ENCODE measurements around the gene MARCHF10. TPM values are rescaled to one million over a fixed set of nuclear protein-coding genes. Genes with fewer than 3 reads are reported as not detected.

MARCHF10 gene
- total RNA-seq, 1 experiment from 2014 or later: not detected

GRCh38 chr17:62735044-62735651 is 73.0 kb downstream of the MARCHF10 start:
- Histone ChIP-seq H3K4me2 (ENCODE audit: low read depth, low read length, poor library complexity, severe bottlenecking) (no peak overlapping the region), H3K4me3 (ENCODE audit: low read length) (no peak overlapping the region)

DNA sequence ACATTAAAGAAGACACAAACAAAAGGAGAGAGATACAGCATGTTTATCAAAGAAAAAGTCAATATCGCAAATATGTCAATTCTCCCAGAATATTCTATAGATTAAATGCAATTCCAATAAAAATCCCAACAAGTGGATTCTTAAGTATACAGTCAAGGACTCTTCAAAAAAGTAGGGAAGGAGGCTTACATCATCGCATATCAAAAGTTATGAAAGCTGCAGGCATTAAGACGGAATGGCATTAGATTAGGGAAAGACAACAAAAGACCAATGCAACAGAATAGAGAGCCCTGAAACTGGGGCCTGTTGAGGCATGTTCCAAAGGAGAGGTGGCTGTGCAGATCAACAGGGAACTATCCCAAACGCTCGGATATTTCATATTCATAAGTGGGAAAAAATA is 76.0 kb downstream of the MARCHF10 start:
- Histone ChIP-seq H3K9ac (ENCODE audit: low read length) (no peak overlapping the region), H3K9me2 (replicated peaks; ENCODE audit: insufficient read depth, low read length) (no peaks in the 10 kb centered on the region), H4K20me1 (ENCODE audit: insufficient read depth, low read depth, low read length) (no peaks in the 10 kb centered on the region), H3K36me3 (ENCODE audit: insufficient read depth, low read length) (no peaks in the 10 kb centered on the region), H3K27ac (ENCODE audit: low read length) (no peak overlapping the region), H3K27me3 (ENCODE audit: low read length) (0 out of 2 replicates have a peak, but pooled peaks cover 5% of the 10 kb centered on the region), H3K79me2 (ENCODE audit: low read length) (no peaks in the 10 kb centered on the region), H3K9me3 (ENCODE audit: low read length) (no peaks in the 10 kb centered on the region), H2AFZ (ENCODE audit: low read length) (no peak overlapping the region), H3K4me1 (ENCODE audit: low read length) (no peaks in the 10 kb centered on the region), H3K4me3 (ENCODE audit: low read length) (no peak overlapping the region), H3K4me2 (ENCODE audit: low read depth, low read length, poor library complexity, severe bottlenecking) (no peak overlapping the region)
- no peak for DNase-seq

More at GRCh38 chr17:62735044-62735651, 73.0 kb downstream of the MARCHF10 start:
- Histone ChIP-seq H3K27me3 (ENCODE audit: low read length) (no peaks in the 10 kb centered on the region), H2AFZ (ENCODE audit: low read length) (no peak overlapping the region), H4K20me1 (ENCODE audit: insufficient read depth, low read depth, low read length) (no peaks in the 10 kb centered on the region), H3K9me2 (replicated peaks; ENCODE audit: insufficient read depth, low read length) (no peaks in the 10 kb centered on the region), H3K9ac (ENCODE audit: low read length) (no peak overlapping the region), H3K9me3 (ENCODE audit: low read length) (no peaks in the 10 kb centered on the region), H3K79me2 (ENCODE audit: low read length) (no peaks in the 10 kb centered on the region), H3K36me3 (ENCODE audit: insufficient read depth, low read length) (no peaks in the 10 kb centered on the region), H3K27ac (ENCODE audit: low read length) (no peak overlapping the region), H3K4me1 (ENCODE audit: low read length) (no peaks in the 10 kb centered on the region)
- no peak for DNase-seq

DNA sequence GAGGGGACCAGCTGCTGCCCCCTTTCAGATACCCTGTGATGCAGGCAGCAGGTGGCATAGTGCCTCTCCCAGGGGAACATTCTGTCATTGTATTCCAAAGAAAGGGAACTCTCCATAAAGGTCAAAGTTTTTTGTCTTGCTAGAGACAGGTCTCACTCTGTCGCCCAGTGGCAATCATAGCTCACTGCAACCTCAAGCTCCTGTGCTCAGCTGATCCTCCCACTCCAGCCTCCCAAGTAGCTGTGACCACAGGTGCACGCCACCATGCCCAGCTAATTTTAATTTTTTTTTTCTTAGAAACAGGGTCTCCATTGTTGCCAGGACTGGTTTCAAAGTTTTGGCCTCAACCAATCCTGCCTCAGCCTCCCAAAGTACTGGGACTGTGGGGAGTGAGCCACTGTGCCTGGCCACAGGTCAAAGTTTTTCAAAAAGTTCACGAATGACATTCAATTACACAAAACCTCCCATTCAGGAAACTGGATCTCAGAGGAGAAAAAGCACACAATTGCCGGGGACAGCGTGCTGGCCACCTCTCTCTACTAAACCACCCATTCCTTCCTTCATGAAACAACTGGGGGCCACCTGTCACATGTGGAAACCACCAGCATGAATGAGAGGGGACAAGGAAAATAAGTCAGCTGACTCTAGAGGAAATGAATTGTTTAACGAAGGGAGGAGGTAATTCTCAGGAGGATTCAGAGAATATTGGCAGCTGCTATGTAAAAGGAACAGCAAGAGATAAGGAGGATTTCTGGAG is 80.0 kb downstream of the MARCHF10 start:
- Histone ChIP-seq H3K79me2 (ENCODE audit: low read length) (no peaks in the 10 kb centered on the region), H3K36me3 (ENCODE audit: insufficient read depth, low read length) (no peaks in the 10 kb centered on the region), H4K20me1 (ENCODE audit: insufficient read depth, low read depth, low read length) (no peaks in the 10 kb centered on the region), H3K9me3 (ENCODE audit: low read length) (no peaks in the 10 kb centered on the region), H3K4me3 (ENCODE audit: low read length) (no peak overlapping the region), H3K27ac (ENCODE audit: low read length) (no peak overlapping the region), H3K4me1 (ENCODE audit: low read length) (peaks cover 9% of the 10 kb centered on the region), H3K4me2 (ENCODE audit: low read depth, low read length, poor library complexity, severe bottlenecking) (no peak overlapping the region), H3K9me2 (replicated peaks; ENCODE audit: insufficient read depth, low read length) (no peaks in the 10 kb centered on the region), H3K9ac (ENCODE audit: low read length) (no peak overlapping the region), H3K27me3 (ENCODE audit: low read length) (0 out of 2 replicates have a peak, but pooled peaks cover 5% of the 10 kb centered on the region), H2AFZ (ENCODE audit: low read length) (no peak overlapping the region)
- DNase-seq: no peak

DNA sequence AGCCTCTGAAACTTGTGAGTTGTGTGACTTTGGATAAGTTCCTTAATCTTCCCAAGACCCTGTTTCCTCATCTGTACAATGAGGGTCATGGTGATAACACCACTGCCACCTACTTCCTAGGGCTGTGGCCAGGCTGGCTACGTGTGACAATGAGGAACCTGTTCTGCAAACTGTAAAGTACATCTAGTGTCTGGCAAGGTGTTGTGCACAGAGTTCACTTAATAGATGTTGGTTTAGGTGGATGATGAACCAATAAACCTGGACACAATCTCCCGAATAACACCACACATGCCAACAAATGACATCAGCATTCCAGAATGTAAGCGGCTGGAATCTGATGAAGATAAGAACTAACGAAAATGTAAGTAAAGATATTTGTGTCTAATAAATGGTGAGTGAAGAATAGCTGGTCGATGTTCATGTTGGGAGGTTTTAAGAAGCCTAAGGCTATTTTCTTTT is 82.3 kb downstream of the MARCHF10 start:
- 0 out of 2 replicates have a peak, but pooled peaks cover 5% of the 10 kb centered on the region for H3K27me3 ChIP-seq (ENCODE audit: low read length)
- H3K27ac ChIP-seq (ENCODE audit: low read length): no peak overlapping the region
- no peak for DNase-seq
- H3K4me2 ChIP-seq (ENCODE audit: low read depth, low read length, poor library complexity, severe bottlenecking): no peak overlapping the region
- no peak overlapping the region for H3K4me3 ChIP-seq (ENCODE audit: low read length)
- H3K79me2 ChIP-seq (ENCODE audit: low read length): no peaks in the 10 kb centered on the region
- H3K36me3 ChIP-seq (ENCODE audit: insufficient read depth, low read length): no peaks in the 10 kb centered on the region
- no peaks in the 10 kb centered on the region for H4K20me1 ChIP-seq (ENCODE audit: insufficient read depth, low read depth, low read length)
- H3K4me1 ChIP-seq (ENCODE audit: low read length): peaks cover 18% of the 10 kb centered on the region
- H3K9me2 ChIP-seq (replicated peaks; ENCODE audit: insufficient read depth, low read length): no peaks in the 10 kb centered on the region
- no peak overlapping the region for H3K9ac ChIP-seq (ENCODE audit: low read length)
- H2AFZ ChIP-seq (ENCODE audit: low read length): no peak overlapping the region
- H3K9me3 ChIP-seq (ENCODE audit: low read length): no peaks in the 10 kb centered on the region

DNA sequence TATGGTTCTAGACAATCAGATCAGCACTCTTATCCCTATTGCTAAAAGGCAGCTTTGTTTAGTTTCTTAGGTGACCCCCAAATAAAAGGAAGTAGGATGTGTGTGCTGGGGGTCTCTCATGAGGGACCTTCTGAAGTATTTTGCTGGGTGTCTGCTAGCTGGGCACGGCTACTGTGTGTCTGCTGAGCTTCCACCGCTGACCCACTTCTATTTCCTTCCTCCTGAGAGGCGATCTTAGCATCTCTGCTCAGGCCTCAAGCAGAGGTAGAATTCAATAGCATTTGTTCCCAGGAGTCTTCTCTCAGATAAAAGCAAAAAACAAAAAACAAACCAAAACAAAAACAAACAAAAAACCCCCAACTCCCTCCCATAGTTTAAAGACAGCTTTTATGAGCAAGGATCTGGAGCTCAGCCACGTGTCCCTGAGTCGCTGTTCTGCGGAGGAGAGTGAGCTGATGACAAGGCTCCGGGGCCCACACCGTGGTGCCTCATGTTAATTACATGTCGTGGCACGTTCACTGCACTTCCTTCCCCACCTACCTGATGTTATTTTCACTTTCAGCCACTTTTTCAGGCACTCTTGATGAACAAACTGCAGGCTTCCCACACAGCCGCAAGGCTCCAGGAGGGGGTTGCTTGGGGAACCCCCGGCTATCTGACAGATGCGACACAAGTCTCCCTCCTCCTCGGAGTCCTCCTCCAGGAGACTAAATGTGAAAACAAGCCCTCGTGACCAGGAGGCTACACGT is 83.5 kb downstream of the MARCHF10 start:
- Histone ChIP-seq H3K9me3 (ENCODE audit: low read length) (no peaks in the 10 kb centered on the region), H3K4me1 (ENCODE audit: low read length) (peaks cover 31% of the 10 kb centered on the region), H3K27me3 (ENCODE audit: low read length) (0 out of 2 replicates have a peak, but pooled peaks cover 5% of the 10 kb centered on the region), H3K9ac (ENCODE audit: low read length) (peak overlapping the region; percentile 23; the same call in 1 of the 2 replicates), H3K36me3 (ENCODE audit: insufficient read depth, low read length) (no peaks in the 10 kb centered on the region), H3K9me2 (replicated peaks; ENCODE audit: insufficient read depth, low read length) (no peaks in the 10 kb centered on the region), H4K20me1 (ENCODE audit: insufficient read depth, low read depth, low read length) (no peaks in the 10 kb centered on the region), H3K79me2 (ENCODE audit: low read length) (no peaks in the 10 kb centered on the region), H3K4me3 (ENCODE audit: low read length) (no peak overlapping the region), H2AFZ (ENCODE audit: low read length) (peak overlapping the region; percentile 74), H3K27ac (ENCODE audit: low read length) (no peak overlapping the region), H3K4me2 (ENCODE audit: low read depth, low read length, poor library complexity, severe bottlenecking) (peak overlapping the region; percentile 25)
- DNase-seq: peak; percentile 46

- no peak for DNase-seq
- no peak overlapping the region for H3K27ac ChIP-seq (ENCODE audit: low read length)
These were observed 84.3 kb downstream of the MARCHF10 start for GRCh38 chr17:62723842-62724241.

GRCh38 chr17:62722625-62723024 is 85.5 kb downstream of the MARCHF10 start:
- no peaks in the 10 kb centered on the region for H3K9me2 ChIP-seq (replicated peaks; ENCODE audit: insufficient read depth, low read length)
- H4K20me1 ChIP-seq (ENCODE audit: insufficient read depth, low read depth, low read length): no peaks in the 10 kb centered on the region
- no peak overlapping the region for H3K9ac ChIP-seq (ENCODE audit: low read length)
- H3K4me1 ChIP-seq (ENCODE audit: low read length): peaks cover 40% of the 10 kb centered on the region
- no peak for DNase-seq
- H3K4me2 ChIP-seq (ENCODE audit: low read depth, low read length, poor library complexity, severe bottlenecking): no peak overlapping the region
- H2AFZ ChIP-seq (ENCODE audit: low read length): no peak overlapping the region
- no peaks in the 10 kb centered on the region for H3K36me3 ChIP-seq (ENCODE audit: insufficient read depth, low read length)
- H3K9me3 ChIP-seq (ENCODE audit: low read length): no peaks in the 10 kb centered on the region
- no peak overlapping the region for H3K4me3 ChIP-seq (ENCODE audit: low read length)
- H3K79me2 ChIP-seq (ENCODE audit: low read length): no peaks in the 10 kb centered on the region
- no peaks in the 10 kb centered on the region for H3K27me3 ChIP-seq (ENCODE audit: low read length)
- no peak overlapping the region for H3K27ac ChIP-seq (ENCODE audit: low read length)

More at GRCh38 chr17:62723842-62724241, 84.3 kb downstream of the MARCHF10 start:
- Histone ChIP-seq H3K4me2 (ENCODE audit: low read depth, low read length, poor library complexity, severe bottlenecking) (no peak overlapping the region), H3K36me3 (ENCODE audit: insufficient read depth, low read length) (no peaks in the 10 kb centered on the region), H3K9ac (ENCODE audit: low read length) (no peak overlapping the region), H4K20me1 (ENCODE audit: insufficient read depth, low read depth, low read length) (no peaks in the 10 kb centered on the region), H3K4me3 (ENCODE audit: low read length) (no peak overlapping the region), H3K9me3 (ENCODE audit: low read length) (no peaks in the 10 kb centered on the region), H3K27me3 (ENCODE audit: low read length) (0 out of 2 replicates have a peak, but pooled peaks cover 5% of the 10 kb centered on the region), H3K79me2 (ENCODE audit: low read length) (no peaks in the 10 kb centered on the region), H3K9me2 (replicated peaks; ENCODE audit: insufficient read depth, low read length) (no peaks in the 10 kb centered on the region), H3K4me1 (ENCODE audit: low read length) (peaks cover 35% of the 10 kb centered on the region), H2AFZ (ENCODE audit: low read length) (no peak overlapping the region)
